Measurements from ENCODE around the gene ST14. TPM values are rescaled to one million over a fixed set of nuclear protein-coding genes. Genes with fewer than 3 reads are reported as not detected.

The ST14 gene
- total RNA-seq, 2 donors from 2014 or later = 537 to 604 TPM

GRCh38 chr11:130164221-130164570 is 4.6 kb downstream of the ST14 start:
- H3K27ac ChIP-seq = peak overlapping the region; percentile 81
- H3K36me3 ChIP-seq = no peaks in the 10 kb centered on the region
- H3K9me3 ChIP-seq = no peaks in the 10 kb centered on the region
- intact Hi-C loops (cut with DNase I) = no loop called here
- H3K9ac ChIP-seq (ENCODE audit: low read depth in 2 of 2, low read length in 2 of 2) = peak overlapping the region in 1 of 2 donors; percentile 99
- no peak for DNase-seq
- no peaks in the 10 kb centered on the region for H3K27me3 ChIP-seq
- TF ChIP-seq, protein P1, sequence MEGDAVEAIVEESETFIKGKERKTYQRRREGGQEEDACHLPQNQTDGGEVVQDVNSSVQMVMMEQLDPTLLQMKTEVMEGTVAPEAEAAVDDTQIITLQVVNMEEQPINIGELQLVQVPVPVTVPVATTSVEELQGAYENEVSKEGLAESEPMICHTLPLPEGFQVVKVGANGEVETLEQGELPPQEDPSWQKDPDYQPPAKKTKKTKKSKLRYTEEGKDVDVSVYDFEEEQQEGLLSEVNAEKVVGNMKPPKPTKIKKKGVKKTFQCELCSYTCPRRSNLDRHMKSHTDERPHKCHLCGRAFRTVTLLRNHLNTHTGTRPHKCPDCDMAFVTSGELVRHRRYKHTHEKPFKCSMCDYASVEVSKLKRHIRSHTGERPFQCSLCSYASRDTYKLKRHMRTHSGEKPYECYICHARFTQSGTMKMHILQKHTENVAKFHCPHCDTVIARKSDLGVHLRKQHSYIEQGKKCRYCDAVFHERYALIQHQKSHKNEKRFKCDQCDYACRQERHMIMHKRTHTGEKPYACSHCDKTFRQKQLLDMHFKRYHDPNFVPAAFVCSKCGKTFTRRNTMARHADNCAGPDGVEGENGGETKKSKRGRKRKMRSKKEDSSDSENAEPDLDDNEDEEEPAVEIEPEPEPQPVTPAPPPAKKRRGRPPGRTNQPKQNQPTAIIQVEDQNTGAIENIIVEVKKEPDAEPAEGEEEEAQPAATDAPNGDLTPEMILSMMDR (IDR thresholded peaks at IDR 0.05) = no peak
- H3K4me1 ChIP-seq = peaks cover 23% of the 10 kb centered on the region
- H3K4me3 ChIP-seq = no peak overlapping the region

GRCh38 chr11:130165601-130166456 is 6.2 kb downstream of the ST14 start:
- H3K27ac ChIP-seq = peak overlapping the region; percentile 67
- no peaks in the 10 kb centered on the region for H3K36me3 ChIP-seq
- no peaks in the 10 kb centered on the region for H3K27me3 ChIP-seq
- peak overlapping the region in 1 of 2 donors; percentile 72 for H3K9ac ChIP-seq (ENCODE audit: low read depth in 2 of 2, low read length in 2 of 2)
- DNase-seq = peak; percentile 68
- H3K4me1 ChIP-seq = peaks cover 27% of the 10 kb centered on the region
- intact Hi-C loops (cut with DNase I) = no loop called here
- H3K4me3 ChIP-seq = no peak overlapping the region
- H3K9me3 ChIP-seq = no peaks in the 10 kb centered on the region
- TF ChIP-seq, protein P1 (IDR thresholded peaks at IDR 0.05) = no peak

DNA sequence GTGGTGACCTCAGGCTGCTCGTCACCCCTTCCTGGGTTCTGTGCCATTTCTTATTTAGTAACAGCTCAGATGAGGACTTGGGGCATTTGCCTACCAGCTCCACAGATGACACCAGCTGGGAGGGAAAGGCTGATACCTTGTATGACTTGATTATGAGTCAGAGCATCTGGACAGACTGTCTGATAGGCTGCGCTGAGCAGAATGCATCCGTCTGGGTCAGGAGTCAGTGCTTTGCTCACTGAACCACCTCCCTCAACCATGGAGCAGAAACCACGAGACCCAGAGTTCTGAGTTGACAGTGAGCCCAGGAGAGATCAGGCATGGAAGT is 6.8 kb downstream of the ST14 start:
- no peaks in the 10 kb centered on the region for H3K27me3 ChIP-seq
- intact Hi-C loops (cut with DNase I) = no loop called here
- H3K36me3 ChIP-seq = no peaks in the 10 kb centered on the region
- peaks cover 31% of the 10 kb centered on the region for H3K4me1 ChIP-seq
- H3K9ac ChIP-seq (ENCODE audit: low read depth in 2 of 2, low read length in 2 of 2) = peak overlapping the region in 1 of 2 donors; percentile 72
- H3K27ac ChIP-seq = peak overlapping the region; percentile 67
- no peak overlapping the region for H3K4me3 ChIP-seq
- no peaks in the 10 kb centered on the region for H3K9me3 ChIP-seq
- peak; percentile 72 for DNase-seq
- TF ChIP-seq, protein P1 (IDR thresholded peaks at IDR 0.05) = no peak

- H3K36me3 ChIP-seq = no peaks in the 10 kb centered on the region
- H3K27ac ChIP-seq = peak overlapping the region; percentile 67
- H3K4me3 ChIP-seq = no peak overlapping the region
- no peak for DNase-seq
- peaks cover 38% of the 10 kb centered on the region for H3K4me1 ChIP-seq
- no peaks in the 10 kb centered on the region for H3K9me3 ChIP-seq
- intact Hi-C loops (cut with DNase I) = no loop called here
- H3K9ac ChIP-seq (ENCODE audit: low read depth in 2 of 2, low read length in 2 of 2) = no peak overlapping the region
- no peaks in the 10 kb centered on the region for H3K27me3 ChIP-seq
- TF ChIP-seq, protein P1 (IDR thresholded peaks at IDR 0.05) = no peak
These were observed 7.6 kb downstream of the ST14 start for GRCh38 chr11:130167146-130167545.

- H3K27ac ChIP-seq = peak overlapping the region; percentile 41
- H3K36me3 ChIP-seq = no peaks in the 10 kb centered on the region
- H3K9ac ChIP-seq (ENCODE audit: low read depth in 2 of 2, low read length in 2 of 2) = peak overlapping the region in 1 of 2 donors; percentile 64
- H3K9me3 ChIP-seq = no peaks in the 10 kb centered on the region
- H3K4me3 ChIP-seq = no peak overlapping the region
- intact Hi-C loops (cut with DNase I) = no loop called here
- no peaks in the 10 kb centered on the region for H3K27me3 ChIP-seq
- TF ChIP-seq, protein P1 (IDR thresholded peaks at IDR 0.05) = no peak
- H3K4me1 ChIP-seq = peaks cover 29% of the 10 kb centered on the region
- no peak for DNase-seq
These were observed 8.5 kb downstream of the ST14 start for GRCh38 chr11:130168105-130168504.

Data from colonic mucosa (tissue), 4 donors.